ENCODE data around the gene SEC22C.

The SEC22C gene

DNA sequence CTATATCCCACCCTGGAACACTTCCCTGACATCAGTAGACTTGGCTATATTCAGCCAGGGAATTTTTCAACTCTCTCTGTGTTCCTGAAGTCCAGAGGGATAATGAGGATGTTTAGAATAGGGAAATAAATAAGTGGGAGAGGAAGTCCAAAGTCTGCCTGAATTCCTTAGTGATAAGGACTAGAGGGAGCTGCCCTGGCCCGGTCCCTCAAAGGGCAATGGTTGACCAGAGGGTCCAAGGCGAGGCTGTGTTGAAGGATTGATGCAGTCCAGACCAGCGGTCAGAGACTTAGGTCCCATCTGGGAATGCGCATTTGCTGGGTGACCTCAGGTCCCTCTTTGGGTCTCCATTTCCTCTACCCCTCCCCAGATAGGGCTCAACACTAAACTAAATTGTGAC lies 71.4 kb downstream of the SEC22C start:
- no peak for DNase-seq

DNA sequence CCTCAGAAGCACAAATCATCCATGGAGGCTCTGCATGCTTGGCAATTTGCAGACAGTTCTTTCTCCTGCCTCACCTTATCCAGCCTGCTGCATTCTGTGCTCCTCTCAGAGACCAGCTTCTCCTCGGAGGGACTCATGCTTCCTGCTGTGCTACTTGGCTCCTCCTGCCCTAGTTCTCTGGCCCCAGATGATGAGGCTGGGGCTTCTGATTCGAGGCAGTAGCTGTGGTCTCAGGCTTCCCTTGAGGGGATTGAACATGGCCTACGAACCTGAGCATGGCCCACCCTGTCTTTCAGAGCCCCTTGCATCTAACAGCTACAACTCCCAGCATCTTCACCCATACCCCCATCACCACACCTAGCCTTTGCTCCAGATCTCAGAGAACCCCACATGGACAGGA lies 72.7 kb downstream of the SEC22C start:
- DNase-seq: no peak

DNA sequence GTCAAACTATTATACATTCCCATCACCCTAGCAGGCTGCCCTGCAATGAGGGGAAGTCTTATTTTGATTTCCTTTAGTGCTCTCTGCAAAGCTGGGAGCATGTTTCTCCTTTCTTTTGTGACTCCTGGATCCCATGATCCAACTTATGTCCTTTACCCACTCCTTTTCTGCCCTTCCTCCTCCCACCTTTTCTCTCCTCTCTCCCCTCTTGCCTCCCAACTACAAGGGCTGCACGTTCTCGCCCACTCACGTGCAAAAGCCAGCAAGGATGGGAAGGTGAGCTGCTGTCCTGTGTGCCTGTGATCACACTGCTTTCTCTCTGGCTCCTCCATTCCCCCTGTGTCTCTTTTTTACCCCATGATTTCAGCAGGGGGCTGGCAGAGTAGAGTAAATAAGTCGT lies 73.2 kb downstream of the SEC22C start:
- no peak for DNase-seq

DNA sequence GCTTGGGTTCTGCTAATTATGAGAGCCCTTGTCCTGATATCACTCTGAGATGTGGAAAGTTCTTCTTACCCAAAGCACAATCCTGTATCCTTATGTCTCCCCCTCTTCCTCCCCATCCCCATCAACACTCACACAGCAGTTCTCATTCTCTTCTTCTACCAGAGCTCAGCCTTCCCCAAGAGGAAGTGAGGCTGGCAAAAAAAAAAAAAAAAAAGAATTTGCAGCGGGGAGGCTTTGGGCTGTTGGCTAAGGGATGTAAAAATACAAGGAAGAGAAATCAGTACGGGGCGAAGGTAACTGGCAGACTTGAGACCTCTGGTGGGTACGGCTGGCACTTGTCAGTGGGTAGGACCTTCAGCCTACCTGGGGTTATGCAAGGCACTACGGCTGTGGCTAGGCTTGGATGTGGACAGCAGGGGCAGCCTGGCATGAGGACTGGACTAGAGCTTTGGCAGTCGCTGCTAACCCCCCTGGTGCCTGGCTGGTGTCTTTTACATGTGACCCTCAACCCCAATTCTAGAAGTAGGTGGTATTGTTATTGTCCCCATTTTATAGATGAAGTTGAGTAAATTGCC lies 73.9 kb downstream of the SEC22C start:
- no peak for DNase-seq

DNA sequence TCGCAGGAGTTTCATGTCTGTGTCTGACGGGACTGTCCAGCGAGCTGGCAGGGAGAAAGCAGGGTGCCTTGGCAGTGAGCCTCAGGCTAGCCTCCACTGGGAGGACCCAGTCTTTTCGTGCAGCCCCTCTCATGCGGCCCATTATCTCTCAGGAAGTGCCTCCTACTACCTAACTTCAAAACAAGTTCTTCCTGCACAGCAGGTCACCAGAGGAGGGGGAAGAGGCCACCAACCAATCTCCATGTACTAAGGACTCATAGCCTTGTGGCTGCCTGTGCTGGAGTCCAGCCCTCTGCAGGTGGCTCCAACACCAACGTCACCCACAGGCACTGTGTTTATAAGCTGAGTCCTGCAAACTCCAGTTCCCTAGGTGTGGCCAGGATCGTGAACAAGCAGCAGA lies 74.5 kb downstream of the SEC22C start:
- DNase-seq: peak in 1 of 6 experiments; percentile 33

DNA sequence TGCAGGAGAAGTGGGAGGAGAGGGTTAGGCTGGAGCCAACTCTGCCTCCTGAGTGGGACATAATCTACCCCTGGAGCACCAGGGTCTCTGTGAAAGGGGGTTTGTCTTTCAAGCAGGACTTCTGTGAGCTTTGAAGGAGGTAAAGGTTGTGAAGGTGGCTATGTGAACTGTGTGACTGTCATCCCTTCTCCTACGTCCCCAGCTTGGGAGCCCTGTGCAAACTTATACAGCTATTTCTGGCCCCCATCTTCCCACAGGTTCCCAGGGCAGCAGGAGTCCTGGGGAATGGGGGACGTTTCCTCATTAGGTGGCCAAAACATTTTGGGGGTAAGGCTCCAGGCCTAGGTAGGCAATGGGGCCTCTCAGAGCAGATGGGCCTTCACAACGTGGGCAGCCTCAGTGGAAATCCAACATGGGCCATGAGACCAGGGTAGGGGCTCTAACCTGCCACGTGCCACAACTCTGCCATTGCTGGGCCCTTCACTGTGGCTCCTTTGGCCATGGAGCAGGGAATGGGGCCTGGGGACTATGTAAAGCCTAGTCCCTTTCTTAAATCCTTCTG lies 75.8 kb downstream of the SEC22C start:
- DNase-seq: no peak

DNA sequence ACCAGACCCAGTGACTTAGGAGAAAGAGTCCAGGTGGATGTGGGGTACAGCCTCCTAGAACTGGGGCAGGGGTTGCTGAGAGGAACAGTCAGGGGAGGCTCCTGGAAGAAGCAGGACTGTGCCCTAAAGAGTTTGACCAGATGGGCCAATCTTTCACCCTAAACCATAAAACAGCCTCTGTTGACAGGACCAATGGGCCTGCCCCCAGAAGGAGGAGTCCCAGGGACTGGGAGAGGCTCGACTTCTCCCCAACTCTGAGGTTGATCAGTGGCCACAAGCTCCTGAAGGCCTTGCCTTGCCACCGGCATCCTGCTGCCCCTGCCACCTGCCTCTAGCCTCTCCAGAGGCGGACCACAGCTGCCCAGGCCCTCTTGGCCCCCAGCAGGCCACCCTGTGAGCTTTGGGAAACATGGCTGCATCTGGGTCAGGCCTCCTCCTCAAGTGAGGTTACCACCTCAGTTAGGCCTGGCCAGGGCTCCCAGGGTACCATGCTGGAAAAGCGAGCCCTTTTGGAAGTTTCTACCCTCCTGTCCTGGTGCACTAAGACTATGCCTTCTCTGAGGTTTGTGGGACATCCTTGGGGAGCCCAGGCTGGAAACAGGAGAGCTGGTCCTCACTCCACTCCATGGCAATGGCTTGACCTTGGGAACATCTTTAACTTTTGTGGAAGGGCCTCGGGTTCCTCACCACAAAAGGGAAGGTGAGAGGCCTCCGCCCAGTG lies 76.5 kb downstream of the SEC22C start:
- DNase-seq: no peak

DNA sequence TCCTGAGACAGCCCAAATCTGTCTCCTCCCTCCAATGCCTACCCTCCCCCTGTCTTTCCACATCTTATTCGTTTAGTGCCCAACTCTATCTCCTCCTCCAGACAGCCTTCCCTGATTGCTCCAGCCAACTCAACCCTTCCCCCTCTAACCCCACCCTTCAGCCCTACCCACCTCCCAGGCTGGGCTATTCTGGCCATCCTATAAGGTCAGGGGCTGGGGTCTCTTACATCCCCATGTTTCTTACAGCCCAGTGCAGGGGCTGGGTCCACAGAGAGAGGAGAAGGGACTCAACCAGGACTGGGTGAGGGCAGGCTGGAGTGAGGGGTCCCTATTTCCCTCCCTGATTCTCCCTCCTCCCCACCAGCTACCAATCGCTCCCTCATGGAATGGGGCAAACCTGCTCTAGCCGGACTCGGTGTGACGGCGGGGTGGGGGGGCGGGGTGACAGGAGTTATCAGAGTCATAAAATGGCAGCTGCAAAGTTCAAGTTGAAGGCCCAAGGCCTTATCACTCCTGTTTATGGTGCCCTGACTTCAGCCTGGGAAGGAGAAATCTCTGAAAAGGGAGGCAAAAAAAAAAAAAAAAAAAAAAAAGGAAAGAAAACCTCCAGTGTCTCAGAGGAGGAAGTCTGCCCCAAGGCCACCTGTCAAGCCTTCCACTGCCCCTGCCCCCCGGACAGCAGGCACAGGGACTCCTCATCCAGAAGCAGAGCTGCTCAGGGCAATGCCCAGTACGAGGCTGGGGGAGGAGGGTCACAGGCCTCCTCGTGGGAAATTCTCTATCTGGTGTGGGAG lies 77.2 kb downstream of the SEC22C start:
- DNase-seq: no peak

DNA sequence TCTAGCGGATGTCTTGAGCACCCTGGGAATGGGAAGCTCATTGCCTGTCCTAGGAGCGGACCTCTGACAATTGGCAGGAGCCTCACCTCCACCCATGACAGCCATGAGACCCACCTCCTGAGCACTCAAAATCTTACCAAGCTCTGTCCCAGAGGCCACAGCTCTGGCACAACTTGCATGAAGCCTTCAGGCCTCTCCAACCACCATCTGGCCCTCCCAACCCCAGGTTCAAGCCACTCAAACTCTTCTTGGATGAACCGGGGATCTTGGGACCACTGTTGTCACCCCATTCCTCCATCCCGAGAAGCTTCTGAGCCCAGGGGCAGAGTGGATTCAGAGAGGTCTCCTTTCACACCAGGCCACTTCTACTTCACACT lies 77.8 kb downstream of the SEC22C start:
- DNase-seq: no peak

DNA sequence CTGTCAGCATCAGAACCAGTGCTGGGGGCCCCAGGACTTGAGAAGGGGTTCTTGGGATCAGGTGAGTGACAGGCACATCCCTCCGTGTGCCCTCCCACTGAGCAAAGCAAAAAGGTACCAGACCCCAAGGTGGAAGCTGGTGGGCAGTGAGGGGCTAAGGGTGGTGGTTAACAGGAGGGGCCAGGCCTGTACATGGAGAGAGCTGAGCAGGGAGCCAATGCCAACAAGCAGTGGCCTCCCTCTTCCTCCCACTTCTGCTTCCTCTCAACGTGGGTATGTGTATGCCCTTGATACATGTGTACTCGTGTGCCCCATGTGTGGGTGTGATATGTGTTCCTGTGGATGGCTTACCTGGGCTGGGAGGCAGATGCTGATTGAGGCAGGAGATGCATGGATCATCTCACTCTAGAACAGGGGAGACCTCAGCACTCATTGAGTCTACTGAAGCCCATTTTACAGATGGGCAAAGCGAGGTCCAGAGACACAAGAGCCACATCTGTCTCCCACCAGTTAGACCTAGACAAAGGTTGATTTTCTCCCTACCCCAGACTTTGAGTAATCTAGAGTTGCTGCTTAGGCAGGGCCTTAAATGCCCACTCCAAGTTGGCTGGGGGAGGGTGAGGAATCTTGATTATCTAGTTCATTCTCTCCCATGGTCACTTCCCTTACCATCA lies 78.4 kb downstream of the SEC22C start:
- DNase-seq: no peak

DNA sequence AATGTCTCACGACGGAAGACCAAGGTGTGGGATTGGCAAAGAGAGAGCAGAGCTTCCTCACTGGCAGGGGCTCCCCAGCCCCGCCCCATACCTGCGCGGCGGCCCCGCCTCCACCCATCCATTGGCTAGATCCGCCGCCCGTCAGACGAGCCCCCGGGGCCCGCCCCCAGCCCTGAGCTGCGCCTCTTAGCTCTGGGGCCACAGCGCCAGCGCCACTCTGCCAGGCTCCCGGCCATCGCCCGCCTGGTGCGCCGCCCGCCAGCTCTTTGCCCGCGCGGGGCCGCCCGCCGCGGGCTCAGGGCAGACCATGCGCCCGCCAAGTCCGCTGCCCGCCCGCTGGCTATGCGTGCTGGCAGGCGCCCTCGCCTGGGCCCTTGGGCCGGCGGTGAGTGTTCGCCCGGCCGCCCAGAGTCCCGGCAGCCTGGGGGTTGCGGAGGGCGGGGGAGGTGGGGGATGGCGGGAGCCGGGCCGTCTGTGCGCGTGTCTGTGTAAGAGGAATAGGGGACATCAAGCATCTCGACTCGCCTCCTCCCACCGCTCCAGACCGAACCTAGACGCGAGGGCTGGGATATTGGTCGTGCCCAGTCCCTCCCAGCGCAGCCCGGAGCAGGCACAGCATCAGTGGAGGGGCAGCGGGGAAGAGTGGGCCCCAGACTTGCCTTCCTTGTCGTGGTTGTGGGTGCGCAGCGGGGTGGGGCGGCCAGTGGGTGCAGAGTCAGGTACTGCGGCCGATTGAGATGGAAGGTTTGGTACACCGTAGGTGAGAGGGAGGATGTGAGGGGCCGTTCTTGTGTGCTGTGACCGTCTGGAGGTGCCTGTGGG lies 79.1 kb downstream of the SEC22C start, which contains the start of gene VIPR1:
VIPR1 (plus strand) TSS at position 215 of the 822 bp plus-strand sequence; CDS start at position 308, 93 bp downstream.
- DNase-seq: peak; percentile 89 to 95 (median 93)

DNA sequence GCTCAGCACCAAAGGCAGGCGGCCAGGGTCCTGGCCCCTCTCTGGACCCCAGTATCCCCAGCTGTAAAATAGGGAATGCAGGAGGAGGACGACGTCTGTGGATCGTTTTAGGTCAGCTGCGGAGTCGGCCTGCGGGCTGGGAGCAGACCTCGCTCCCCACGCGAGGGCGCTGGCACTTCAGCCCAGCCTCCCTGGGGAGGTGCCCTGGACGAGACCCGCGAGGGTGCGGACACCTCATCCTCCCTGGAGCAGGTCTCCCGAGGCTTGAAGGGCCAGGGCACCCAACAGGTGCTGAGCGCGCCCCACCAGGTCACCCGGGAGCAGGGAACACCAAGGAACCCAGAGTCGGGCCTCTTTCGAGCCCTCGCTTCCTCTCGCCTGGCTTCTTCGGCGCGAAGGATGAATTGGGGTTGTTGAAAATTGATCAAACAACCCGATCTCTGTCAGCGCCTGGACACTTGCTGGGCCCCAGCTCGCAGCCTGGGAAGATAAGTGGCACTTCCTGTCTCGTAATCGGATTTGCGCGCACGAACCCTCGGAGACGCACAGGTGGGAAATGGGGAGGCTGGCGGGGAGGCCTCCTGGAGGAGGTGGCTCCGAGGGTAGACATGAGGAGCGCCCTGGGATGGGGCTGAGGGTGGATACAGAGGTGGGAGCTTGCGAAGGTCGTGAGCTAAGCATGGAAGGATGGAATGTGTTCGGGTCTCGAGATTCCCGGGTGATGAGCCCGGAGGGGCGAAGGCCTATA lies 79.9 kb downstream of the SEC22C start:
- peak; percentile 31 to 88 (median 65) for DNase-seq

DNA sequence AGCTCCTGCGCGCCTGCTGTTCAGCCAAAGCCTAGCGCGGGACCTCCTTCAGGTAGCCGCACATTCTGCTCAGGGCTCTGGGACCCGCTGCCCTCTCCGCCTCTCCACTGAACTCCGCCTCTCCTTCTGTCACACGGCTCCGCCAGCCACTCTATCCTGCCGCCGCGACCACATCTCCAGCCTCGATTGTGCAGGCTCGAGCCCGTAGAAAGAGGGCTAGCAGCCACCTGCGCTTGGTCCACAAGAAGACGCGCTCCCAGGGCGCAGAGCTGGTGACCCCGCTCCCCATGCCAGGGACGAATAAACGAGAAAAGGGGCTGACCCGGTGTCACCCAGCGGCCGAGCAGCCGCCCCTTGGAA lies 80.5 kb downstream of the SEC22C start:
- DNase-seq: peak in 1 of 6 experiments; percentile 48

DNA sequence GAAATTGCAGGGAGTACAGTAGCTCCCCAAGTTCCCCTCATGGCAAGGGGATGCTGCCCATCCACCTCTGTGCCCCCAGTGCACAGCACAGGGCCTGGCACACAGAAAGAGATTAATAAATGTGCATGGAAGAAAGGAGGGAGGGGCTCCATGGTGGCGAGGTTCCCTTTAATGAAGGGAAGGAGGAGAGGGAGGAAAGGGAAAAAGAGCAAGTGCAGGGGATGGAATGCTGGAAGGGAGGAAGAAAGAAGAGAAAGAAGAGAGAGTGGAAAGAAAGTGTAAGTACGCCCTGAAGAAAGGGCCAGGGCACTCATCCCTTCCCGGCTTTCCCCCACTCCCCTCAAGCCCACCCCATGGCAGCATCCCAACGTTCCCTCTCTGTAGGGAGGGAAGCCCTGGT lies 80.9 kb downstream of the SEC22C start:
- no peak for DNase-seq

DNA sequence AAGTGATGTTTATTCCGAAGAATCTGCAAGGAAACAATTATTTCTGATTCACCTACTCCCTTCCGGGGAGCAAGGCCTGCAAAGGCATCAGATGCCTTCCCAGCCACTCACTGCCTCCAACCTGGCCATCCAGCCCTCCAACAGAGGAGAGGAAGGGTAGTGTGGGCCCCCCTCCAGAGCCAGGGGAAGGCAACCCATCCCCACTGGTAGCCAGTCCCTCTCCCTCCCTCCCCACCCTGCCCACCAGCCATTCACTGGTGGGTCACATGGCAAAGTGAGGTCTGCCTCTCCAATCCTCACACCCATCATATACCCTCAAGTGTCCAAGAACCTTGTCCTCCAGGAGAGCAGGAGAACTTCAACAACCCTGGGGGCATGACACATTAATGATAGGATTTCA lies 81.7 kb downstream of the SEC22C start:
- no peak for DNase-seq

DNA sequence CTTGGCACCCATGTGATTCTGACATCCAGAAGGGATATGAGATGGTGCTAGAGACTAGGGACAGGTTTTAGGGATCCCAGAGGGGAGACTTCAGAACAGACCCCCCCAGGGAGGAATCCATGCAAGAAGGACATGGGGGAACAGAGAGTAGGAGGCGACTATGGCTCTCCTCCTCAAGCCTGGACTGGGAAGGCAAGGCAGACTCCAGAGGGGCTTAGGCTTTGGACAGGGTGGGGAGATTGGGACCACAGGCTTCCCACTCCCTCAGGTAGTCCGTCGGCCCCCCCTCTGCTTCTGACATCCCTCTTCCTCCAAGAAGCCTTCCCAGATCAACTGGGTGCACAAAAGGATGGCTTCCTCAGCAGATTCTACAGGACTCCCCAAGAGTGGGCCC lies 82.3 kb downstream of the SEC22C start:
- DNase-seq: no peak

DNA sequence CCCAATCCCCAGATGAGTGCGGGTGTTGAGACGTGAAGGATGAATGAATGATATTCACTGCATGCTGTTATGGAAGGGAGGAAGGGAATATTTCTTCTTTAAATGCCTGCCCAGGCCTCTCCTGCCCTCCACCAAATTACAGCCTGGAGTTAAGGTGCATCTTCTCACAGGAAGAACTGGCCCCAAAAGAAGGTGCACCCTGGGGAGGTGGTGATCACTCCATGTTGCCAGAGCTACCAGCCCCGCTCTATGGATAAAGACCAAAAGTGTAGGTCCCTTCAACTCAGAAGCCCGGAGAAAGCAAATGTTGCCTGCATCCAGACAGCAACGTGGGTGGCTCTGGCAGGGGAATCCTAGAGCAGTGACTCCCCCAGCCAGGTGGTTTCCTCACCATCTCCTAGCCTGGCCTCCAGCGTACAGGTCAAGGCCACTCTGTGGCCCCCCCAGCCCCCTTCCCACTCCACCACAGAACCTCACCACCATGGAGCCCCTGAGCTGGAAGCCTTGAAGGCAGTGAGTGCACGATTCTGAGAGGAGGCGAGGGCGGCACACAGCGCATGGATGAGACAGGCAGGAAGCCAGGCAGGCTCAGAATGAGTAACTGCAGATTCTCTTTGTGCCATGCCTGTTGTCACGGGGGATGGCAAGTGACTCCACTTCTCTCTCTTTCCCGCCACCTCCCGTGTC lies 82.8 kb downstream of the SEC22C start:
- no peak for DNase-seq

DNA sequence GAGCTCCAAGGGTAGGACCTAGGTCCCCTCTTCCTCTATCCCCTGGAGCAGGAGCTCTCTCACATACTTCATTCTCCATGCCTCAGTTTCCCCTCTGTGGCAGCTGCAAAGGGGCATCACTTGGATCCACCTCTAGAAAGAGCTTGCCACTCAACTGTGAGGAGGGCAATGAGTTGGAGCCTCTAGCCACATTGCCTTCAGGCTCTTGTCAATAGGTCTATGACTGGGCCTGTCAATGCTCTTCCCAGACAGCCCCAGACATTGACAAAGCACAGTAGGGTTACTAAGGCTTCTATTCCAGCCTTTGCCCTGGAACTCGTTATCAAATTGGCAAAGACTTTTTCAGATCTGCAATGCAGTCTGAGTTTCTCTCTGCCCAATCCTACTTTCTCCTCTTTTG lies 83.7 kb downstream of the SEC22C start:
- DNase-seq: no peak

Data from stimulated activated naive CD4-positive, alpha-beta T cell (primary cell).